Upper lobe of right lung (tissue), 1 donor: ENCODE results near the gene RAB10. TPM values are rescaled to one million over a fixed set of nuclear protein-coding genes. Genes with fewer than 3 reads are reported as not detected.

Source experiments
- ATAC-seq: fragments of 200-7000 bp; cut with Tn5 transposase; one replicate; pipeline ENCODE4 v1.9.1; 2020; ENCODE audit warnings: mild to moderate bottlenecking, moderate library complexity
- DNase-seq: peaks from one replicate; pipeline ENCODE4 v3.0.0-alpha.2; 2020
- H3K27ac ChIP-seq: fragments of 200-600 bp; one replicate; pipeline ENCODE4 v1.8.0; 2022
- H3K27me3 ChIP-seq: fragments of 200-600 bp; one replicate; pipeline ENCODE4 v1.8.0; 2022; ENCODE audit warnings: mild to moderate bottlenecking
- H3K36me3 ChIP-seq: fragments of 200-600 bp; one replicate; pipeline ENCODE4 v1.8.0; 2022
- H3K4me1 ChIP-seq: fragments of 200-600 bp; one replicate; pipeline ENCODE4 v1.8.0; 2022
- H3K4me3 ChIP-seq: fragments of 200-600 bp; one replicate; pipeline ENCODE4 v1.8.0; 2022; ENCODE audit warnings: mild to moderate bottlenecking
- H3K9me3 ChIP-seq: fragments of 200-600 bp; one replicate; pipeline ENCODE4 v1.8.0; 2022
- intact Hi-C: fragments of 100-400 bp; cut with DNase I; formaldehyde crosslinking; loops from one replicate; pipeline ENCODE4 v1.11.0; 2022
- total RNA-seq: library from RNA; stranded (reverse); fragmentation: NEBNext Ultra II Directional; extraction: Animal tissue kit (Norgen Biotek cat#: 25700); gene quantifications from one replicate; pipeline ENCODE4 v1.2.1, GENCODE V29; 2021
- TF ChIP-seq, protein P1 (sequence below): fragments of 200-600 bp; IDR thresholded peaks from one replicate; pipeline ENCODE4 v1.8.0; 2022; ENCODE audit warnings: antibody characterized with exemption
- donor health status: DM: no; HTN: yes; CAD: no; lungs with severe emphysema.

Gene RAB10
- total RNA-seq, 1 donor from 2014 or later, result 111 TPM

DNA sequence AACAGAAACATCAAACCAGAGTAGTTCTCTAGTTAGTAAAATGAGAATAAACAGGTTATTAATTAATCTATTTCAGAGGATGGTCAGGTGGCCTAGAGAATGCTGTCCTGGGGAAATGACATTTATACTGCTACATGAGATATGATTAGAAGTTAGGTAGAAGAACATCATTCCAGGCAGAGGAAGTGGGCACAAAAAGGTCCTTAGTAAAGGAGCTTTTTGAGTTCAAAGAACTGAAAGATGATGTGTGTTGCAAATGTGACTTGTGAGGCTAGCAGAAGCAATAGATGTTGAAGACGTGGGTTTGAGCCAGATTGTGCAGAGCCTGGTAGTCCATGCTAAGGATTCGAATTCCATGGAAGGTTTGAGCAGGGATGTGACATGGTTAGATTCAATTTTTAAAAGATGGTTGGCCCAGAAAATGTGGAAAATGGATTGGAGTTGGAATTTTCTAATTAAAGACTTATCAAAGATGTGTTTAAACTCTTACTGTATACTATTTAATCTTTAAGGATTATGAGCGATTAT lies 34.2 kb downstream of the RAB10 start:
- no peaks in the 10 kb centered on the region for H3K36me3 ChIP-seq
- H3K4me3 ChIP-seq, result no peak overlapping the region
- no peaks in the 10 kb centered on the region for H3K27me3 ChIP-seq
- H3K27ac ChIP-seq, result no peak overlapping the region
- TF ChIP-seq, protein P1, sequence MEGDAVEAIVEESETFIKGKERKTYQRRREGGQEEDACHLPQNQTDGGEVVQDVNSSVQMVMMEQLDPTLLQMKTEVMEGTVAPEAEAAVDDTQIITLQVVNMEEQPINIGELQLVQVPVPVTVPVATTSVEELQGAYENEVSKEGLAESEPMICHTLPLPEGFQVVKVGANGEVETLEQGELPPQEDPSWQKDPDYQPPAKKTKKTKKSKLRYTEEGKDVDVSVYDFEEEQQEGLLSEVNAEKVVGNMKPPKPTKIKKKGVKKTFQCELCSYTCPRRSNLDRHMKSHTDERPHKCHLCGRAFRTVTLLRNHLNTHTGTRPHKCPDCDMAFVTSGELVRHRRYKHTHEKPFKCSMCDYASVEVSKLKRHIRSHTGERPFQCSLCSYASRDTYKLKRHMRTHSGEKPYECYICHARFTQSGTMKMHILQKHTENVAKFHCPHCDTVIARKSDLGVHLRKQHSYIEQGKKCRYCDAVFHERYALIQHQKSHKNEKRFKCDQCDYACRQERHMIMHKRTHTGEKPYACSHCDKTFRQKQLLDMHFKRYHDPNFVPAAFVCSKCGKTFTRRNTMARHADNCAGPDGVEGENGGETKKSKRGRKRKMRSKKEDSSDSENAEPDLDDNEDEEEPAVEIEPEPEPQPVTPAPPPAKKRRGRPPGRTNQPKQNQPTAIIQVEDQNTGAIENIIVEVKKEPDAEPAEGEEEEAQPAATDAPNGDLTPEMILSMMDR, result no peak
- DNase-seq (no peak), ATAC-seq (no peak)
- intact Hi-C loops, result no loop called here
- H3K9me3 ChIP-seq, result no peaks in the 10 kb centered on the region
- peaks cover 13% of the 10 kb centered on the region for H3K4me1 ChIP-seq

DNA sequence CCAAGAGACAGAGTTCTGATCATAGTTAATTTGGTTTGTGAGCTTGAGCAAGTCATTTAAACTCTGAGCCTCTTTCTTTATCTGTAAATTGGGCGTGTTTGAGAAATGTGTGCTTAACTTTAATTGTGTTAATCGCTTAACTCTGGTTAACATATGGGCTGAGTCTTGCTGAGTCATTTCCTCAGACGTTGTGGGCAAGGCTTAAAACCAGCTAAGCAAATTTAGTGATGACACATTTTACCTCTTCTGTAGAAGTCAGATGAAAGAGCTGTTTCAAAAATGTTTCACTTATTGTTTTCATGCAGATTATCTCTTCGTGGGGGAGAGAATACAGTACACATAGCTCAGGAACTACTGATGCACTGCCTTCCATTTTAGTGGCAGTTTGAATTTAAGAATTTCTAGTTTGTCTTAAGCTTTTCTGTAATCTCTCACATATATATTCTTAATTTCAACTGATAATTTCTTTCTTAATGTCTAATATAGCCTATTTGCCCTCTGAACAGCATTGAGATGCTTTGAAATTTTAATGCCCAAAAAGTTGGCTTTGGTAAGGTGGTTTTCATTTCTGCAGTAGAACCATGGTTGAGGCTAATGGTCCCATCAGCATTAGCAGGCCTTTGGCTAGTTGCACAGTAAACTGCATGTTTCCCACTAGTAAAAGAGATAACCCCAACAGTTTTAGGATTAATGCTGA lies 34.9 kb downstream of the RAB10 start:
- intact Hi-C loops, result no loop called here
- DNase-seq (no peak), ATAC-seq (peak; percentile 63)
- no peaks in the 10 kb centered on the region for H3K36me3 ChIP-seq
- TF ChIP-seq, protein P1, result no peak
- H3K4me3 ChIP-seq, result no peak overlapping the region
- no peaks in the 10 kb centered on the region for H3K27me3 ChIP-seq
- no peak overlapping the region for H3K27ac ChIP-seq
- H3K4me1 ChIP-seq, result peaks cover 19% of the 10 kb centered on the region
- no peaks in the 10 kb centered on the region for H3K9me3 ChIP-seq

DNA sequence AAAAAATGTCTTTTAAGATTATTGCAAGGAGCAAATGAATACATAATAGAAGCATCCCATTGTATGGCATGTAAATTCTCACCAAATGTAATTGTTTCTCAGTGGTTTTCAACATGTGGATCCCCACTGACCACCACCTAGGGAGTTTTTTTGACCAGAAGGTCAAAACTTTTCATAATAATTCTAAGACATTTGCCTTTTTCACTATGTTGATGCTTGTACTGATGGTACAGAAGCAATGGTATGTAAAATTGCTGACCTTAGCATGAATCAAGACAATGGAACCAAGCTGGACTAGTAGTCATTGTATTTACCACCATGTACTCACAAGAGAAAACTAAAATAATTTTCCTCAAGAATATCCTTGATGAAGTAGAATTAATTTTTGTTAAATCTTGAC lies 36.8 kb downstream of the RAB10 start:
- intact Hi-C loops, result no loop called here
- no peak overlapping the region for H3K27ac ChIP-seq
- H3K4me1 ChIP-seq, result peaks cover 19% of the 10 kb centered on the region
- H3K9me3 ChIP-seq, result no peaks in the 10 kb centered on the region
- no peak for DNase-seq
- H3K27me3 ChIP-seq, result no peaks in the 10 kb centered on the region
- no peaks in the 10 kb centered on the region for H3K36me3 ChIP-seq
- H3K4me3 ChIP-seq, result no peak overlapping the region
- TF ChIP-seq, protein P1, result no peak
- ATAC-seq, result no peak

DNA sequence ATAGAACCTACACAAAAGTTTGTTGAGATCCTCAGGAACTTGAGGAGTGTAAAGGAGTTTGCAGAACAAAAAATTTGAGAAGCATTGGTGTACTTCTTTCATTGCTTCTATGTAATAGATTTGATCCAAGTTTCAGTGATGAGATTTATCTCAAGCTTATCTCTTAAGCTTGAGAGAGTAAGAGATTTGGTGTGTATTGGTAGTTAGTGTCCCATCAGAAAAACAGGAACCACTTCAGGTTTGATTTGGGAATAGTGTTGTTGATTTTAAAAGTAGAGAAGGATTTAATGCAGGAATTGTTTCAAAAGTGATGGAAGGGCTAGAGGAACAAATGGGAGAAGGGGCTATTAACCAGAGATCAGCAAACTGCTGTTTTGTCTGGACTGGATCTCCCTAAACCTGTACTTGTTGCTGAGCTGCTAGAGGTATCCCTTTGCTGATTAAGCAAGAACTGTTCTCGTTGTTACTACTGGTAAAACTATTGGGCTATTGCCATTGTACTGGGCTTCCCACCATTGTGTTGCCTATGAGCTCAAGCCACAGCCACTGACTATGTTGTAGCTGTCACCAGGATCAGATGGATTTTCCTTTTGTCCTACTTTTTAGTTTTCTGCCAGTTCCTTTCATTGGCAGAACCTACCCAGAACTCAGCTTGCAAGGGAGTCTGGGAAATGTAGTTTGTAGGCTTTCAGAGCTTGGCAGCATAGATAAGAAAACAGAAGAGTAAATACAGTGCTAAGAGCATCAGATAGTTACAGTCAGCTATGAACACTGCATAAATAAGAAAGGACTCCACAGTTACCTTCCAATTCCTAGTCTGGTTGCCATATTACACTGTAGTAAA lies 39.3 kb downstream of the RAB10 start:
- Histone ChIP-seq H3K27me3 (no peaks in the 10 kb centered on the region), H3K4me1 (peaks cover 16% of the 10 kb centered on the region), H3K36me3 (no peaks in the 10 kb centered on the region), H3K27ac (no peak overlapping the region), H3K4me3 (no peak overlapping the region), H3K9me3 (no peaks in the 10 kb centered on the region)
- ATAC-seq, result peak; percentile 34
- TF ChIP-seq, protein P1, result no peak
- no peak for DNase-seq
- intact Hi-C loops, result no loop called here

DNA sequence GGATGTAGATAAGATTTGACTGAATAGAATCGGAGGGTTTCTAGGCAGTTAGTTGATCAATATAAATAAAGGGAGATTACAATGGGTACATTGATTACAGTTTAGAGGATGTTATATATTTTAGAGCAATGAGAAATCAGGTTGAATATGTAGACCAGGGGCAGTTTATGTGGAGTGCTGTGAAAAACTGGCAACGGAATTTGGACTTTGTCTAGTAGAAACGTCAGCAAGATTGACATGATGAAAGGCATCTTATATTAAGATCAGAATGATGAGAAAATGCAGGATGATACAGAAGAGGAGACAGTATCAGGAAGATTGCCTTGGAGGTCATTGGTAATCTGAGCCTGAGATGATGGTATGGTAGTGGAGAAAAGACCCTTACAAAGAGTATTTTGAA lies 39.9 kb downstream of the RAB10 start:
- intact Hi-C loops, result no loop called here
- H3K27me3 ChIP-seq, result no peaks in the 10 kb centered on the region
- no peak overlapping the region for H3K4me3 ChIP-seq
- no peaks in the 10 kb centered on the region for H3K36me3 ChIP-seq
- TF ChIP-seq, protein P1, result no peak
- no peak for DNase-seq
- H3K27ac ChIP-seq, result no peak overlapping the region
- peaks cover 13% of the 10 kb centered on the region for H3K4me1 ChIP-seq
- ATAC-seq, result no peak
- no peaks in the 10 kb centered on the region for H3K9me3 ChIP-seq
